Activated CD8-positive, alpha-beta T cell treated with anti-CD3 and anti-CD28 coated beads for 36 hours (primary cell): ENCODE measurements around the gene BCKDHA. TPM values are rescaled to one million over a fixed set of nuclear protein-coding genes. Genes with fewer than 3 reads are reported as not detected.

Experiments
- ATAC-seq: fragments of 200-7000 bp; cut with Tn5 transposase; one replicate; pipeline ENCODE4 v1.10.0; 2021; ENCODE audit warnings: mild to moderate bottlenecking, moderate library complexity
- CTCF ChIA-PET: fragments of 350-600 bp; sonication (Branson Sonifier 250); formaldehyde crosslinking; loops from one replicate; lab custom pipeline; 2021; ENCODE audit warnings: antibody characterized with exemption; lab: Charles Lee
- POLR2A ChIA-PET: fragments of 350-600 bp; sonication (Branson Sonifier 250); formaldehyde crosslinking; loops from one replicate; lab custom pipeline; 2021; ENCODE audit warnings: antibody characterized with exemption; lab: Charles Lee
- DNase-seq: peaks from one replicate; pipeline ENCODE4 v3.0.0-alpha.2; 2020
- H3K27ac Mint-ChIP-seq: one replicate; pipeline ENCODE4 v1.8.0; 2021; ENCODE audit warnings: mild to moderate bottlenecking, mixed read lengths
- H3K27me3 Mint-ChIP-seq: one replicate; pipeline ENCODE4 v1.8.0; 2021; ENCODE audit warnings: mixed read lengths
- H3K36me3 Mint-ChIP-seq: one replicate; pipeline ENCODE4 v1.8.0; 2021; ENCODE audit warnings: low read depth, mixed read lengths
- H3K4me1 Mint-ChIP-seq: one replicate; pipeline ENCODE4 v1.8.0; 2021; ENCODE audit warnings: low read depth, mixed read lengths
- H3K4me3 Mint-ChIP-seq: one replicate; pipeline ENCODE4 v1.8.0; 2021; ENCODE audit warnings: mild to moderate bottlenecking, moderate library complexity, mixed read lengths
- H3K9me3 Mint-ChIP-seq: one replicate; pipeline ENCODE4 v1.8.0; 2021; ENCODE audit warnings: mixed read lengths
- CTCF ChIP-seq: fragments of 200-600 bp; IDR thresholded peaks from one replicate; pipeline ENCODE4 v1.8.0; 2022; ENCODE audit warnings: antibody characterized with exemption, mild to moderate bottlenecking
- intact Hi-C: fragments of 100-400 bp; cut with micrococcal nuclease; formaldehyde crosslinking; loops from one replicate; pipeline ENCODE4 v1.10.0; 2022
- total RNA-seq, 2 experiments: library from RNA; stranded (reverse); gene quantifications; one replicate each; pipeline ENCODE4 v1.2.3, GENCODE V29; 2021

Gene BCKDHA
- total RNA-seq, 2 experiments from 2014 or later: 32.3 to 36.9 TPM

- CTCF ChIA-PET: interaction anchor here (0.6 to 1.8 kb wide), 5 partner anchors 8 to 48 kb away, joined by 3 to 11 read pairs (median 4); partner anchors contain the start of gene B9D2
- H3K9me3 Mint-ChIP-seq: no peaks in the 10 kb centered on the region
- POLR2A ChIA-PET: interaction anchor here (1.2 to 2.5 kb wide), 4 partner anchors 8 to 92 kb away, joined by 3 to 20 read pairs (median 4); partner anchors contain the start of genes B9D2, CCDC97 and HNRNPUL1
- no peak for ATAC-seq
- peak; percentile 22 for DNase-seq
- no peaks in the 10 kb centered on the region for H3K27me3 Mint-ChIP-seq
- H3K36me3 Mint-ChIP-seq: peaks cover 44% of the 10 kb centered on the region
- H3K4me3 Mint-ChIP-seq: peak overlapping the region; percentile 87
- intact Hi-C loops: loop anchor here (5.0 to 10.0 kb wide), 2 partner anchors 41 to 91 kb away; partner anchors contain the start of genes BCKDHA, EXOSC5 and HNRNPUL1
- TF ChIP-seq CTCF: no peak
- peaks cover 49% of the 10 kb centered on the region for H3K4me1 Mint-ChIP-seq
- peak overlapping the region; percentile 99 for H3K27ac Mint-ChIP-seq
Observed at GRCh38 chr19:41355802-41356201, 41.8 kb upstream of the BCKDHA start.

GRCh38 chr19:41356984-41357739, 40.5 kb upstream of the BCKDHA start:
- Mint-ChIP-seq H3K4me3 (peak overlapping the region; percentile 87), H3K4me1 (peaks cover 46% of the 10 kb centered on the region), H3K9me3 (no peaks in the 10 kb centered on the region), H3K27me3 (no peaks in the 10 kb centered on the region), H3K27ac (peak overlapping the region; percentile 99), H3K36me3 (peaks cover 38% of the 10 kb centered on the region)
- ATAC-seq: peak; percentile 12
- no peak for TF ChIP-seq CTCF
- intact Hi-C loops: loop anchor here (5.0 to 10.0 kb wide), 2 partner anchors 40 to 92 kb away; partner anchors contain the start of genes BCKDHA, EXOSC5 and HNRNPUL1
- CTCF ChIA-PET: interaction anchor here (0.8 to 1.0 kb wide), 3 partner anchors 9 to 49 kb away, joined by 3 to 4 read pairs (median 3); no protein-coding TSS in a partner anchor
- POLR2A ChIA-PET: interaction anchor here (1.0 to 1.2 kb wide), 3 partner anchors 12 to 50 kb away, joined by 3 read pairs; partner anchors contain the start of gene CCDC97
- peak; percentile 64 for DNase-seq

- Mint-ChIP-seq H3K4me1 (peaks cover 51% of the 10 kb centered on the region), H3K9me3 (no peaks in the 10 kb centered on the region), H3K36me3 (peaks cover 34% of the 10 kb centered on the region), H3K27ac (peak overlapping the region; percentile 99), H3K27me3 (no peaks in the 10 kb centered on the region), H3K4me3 (peak overlapping the region; percentile 87)
- no peak for ATAC-seq
- intact Hi-C loops: loop anchor here (5.0 to 10.0 kb wide), 2 partner anchors 40 to 93 kb away; partner anchors contain the start of genes BCKDHA, EXOSC5 and HNRNPUL1
- ChIA-PET POLR2A (no interaction called here), CTCF (interaction anchor here (0.8 to 0.9 kb wide), 2 partner anchors 49 to 81 kb away, joined by 3 read pairs; no protein-coding TSS in a partner anchor)
- no peak for TF ChIP-seq CTCF
- DNase-seq: no peak
Observed at GRCh38 chr19:41357746-41358145, 39.9 kb upstream of the BCKDHA start.

- intact Hi-C loops: loop anchor here (5.0 to 10.0 kb wide), 2 partner anchors 38 to 95 kb away; partner anchors contain the start of genes BCKDHA, EXOSC5 and HNRNPUL1
- H3K36me3 Mint-ChIP-seq: peaks cover 30% of the 10 kb centered on the region
- no peak for DNase-seq
- TF ChIP-seq CTCF: no peak
- H3K9me3 Mint-ChIP-seq: no peaks in the 10 kb centered on the region
- H3K4me3 Mint-ChIP-seq: no peak overlapping the region
- H3K27ac Mint-ChIP-seq: peak overlapping the region; percentile 40
- no peaks in the 10 kb centered on the region for H3K27me3 Mint-ChIP-seq
- H3K4me1 Mint-ChIP-seq: peaks cover 57% of the 10 kb centered on the region
- POLR2A ChIA-PET: no interaction called here
- ATAC-seq: no peak
- CTCF ChIA-PET: no interaction called here
Observed at GRCh38 chr19:41359741-41360140, 37.9 kb upstream of the BCKDHA start.
